G401 (cell line): Measurements from ENCODE around the gene FAM185A. TPM values are rescaled to one million over a fixed set of nuclear protein-coding genes. Genes with fewer than 3 reads are reported as not detected.

Experiments used
- DNase-seq: peaks from one replicate; pipeline ENCODE4 v3.0.0-alpha.2; 2015; ENCODE audit warnings: low spot score
- in situ Hi-C: cut with HindIII; loops from 2 replicates; pipeline ENCODE4 v1.10.0; 2016; ENCODE audit warnings: low sequenced_read_pairs, mixed read lengths
- total RNA-seq: library from RNA; depleted of rRNA; stranded (reverse); fragments of >200 nt; shearing (Covaris generic); gene quantifications from 2 replicates; pipeline ENCODE4 v1.2.3, GENCODE V29; 2014; rRNA removed

Gene FAM185A
- total RNA-seq, 1 experiment from 2014 or later: 21.0 TPM

- in situ Hi-C loops: no loop called here
- DNase-seq: no peak
Measured at GRCh38 chr7:102856036-102856435, 107.2 kb downstream of the FAM185A start.

Other genes with a start within 250 kb of the FAM185A start
- 2.7 and 3.0 TPM in 2 replicates for gene RASA4B, start 231.2 kb upstream of the FAM185A start, total RNA-seq
- 6.6 TPM in 1 of 2 replicates, not detected in the other for gene UPK3BL2, start 205.3 kb upstream of the FAM185A start, total RNA-seq
- gene SPDYE2, start 197.8 kb upstream of the FAM185A start, total RNA-seq: not detected in 2 replicates
- gene POLR2J3, start 176.4 kb upstream of the FAM185A start, total RNA-seq: 6.5 TPM in 2 replicates
- gene RASA4, start 132.2 kb upstream of the FAM185A start, total RNA-seq: 4.3 and 9.4 TPM in 2 replicates
- 1.2 and 4.7 TPM in 2 replicates for gene UPK3BL1, start 106.2 kb upstream of the FAM185A start, total RNA-seq
- not detected in 2 replicates for gene SPDYE2B, start 98.7 kb upstream of the FAM185A start, total RNA-seq
- 0.37 TPM in 1 of 2 replicates, not detected in the other for gene POLR2J2, start 77.3 kb upstream of the FAM185A start, total RNA-seq
- gene LRRC17, start 164.0 kb downstream of the FAM185A start, total RNA-seq: 0.58 and 2.1 TPM in 2 replicates